H1 (cell line): ENCODE results near the gene IPO11. TPM values are rescaled to one million over a fixed set of nuclear protein-coding genes. Genes with fewer than 3 reads are reported as not detected.

Experiments
- FOSL1 ChIP-seq: IDR thresholded peaks from 2 replicates; pipeline ENCODE4 v1.6.1; 2011; ENCODE audit warnings: mild to moderate bottlenecking, low read depth, low read length, moderate library complexity; ENCODE audit not compliant: insufficient read depth
- polyA plus RNA-seq, 7 experiments: library from polyadenylated mRNA; depleted of rRNA in 3 of 7; stranded (reverse) in 5 of 7; unstranded in 2 of 7; fragments of >200 nt in 5 of 7; fragments of 200-250 nt in 2 of 7; gene quantifications; 1 replicate in 5 of 7; 2 replicates in 1 of 7; 4 replicates in 1 of 7; pipeline versions ENCODE4 v1.2.1 to v1.2.3, GENCODE V29; 2011 to 2013; ENCODE audit warnings: missing spikeins in 2 of 7, mixed read lengths in 2 of 7
- total RNA-seq: library from RNA; stranded (reverse); fragmentation: NEBNext Ultra II Directional; extraction: Animal tissue kit (Norgen Biotek cat#: 25700); gene quantifications from 2 replicates; pipeline ENCODE4 v1.2.1, GENCODE V29; 2021
- TF ChIP-seq, protein P1 (sequence below): fragments of 300-600 bp; sonication (generic); IDR thresholded peaks from 2 replicates; pipeline ENCODE4 v1.7.1; 2012; ENCODE audit warnings: low read length, moderate library complexity, mild to moderate bottlenecking, inconsistent platforms; ENCODE audit not compliant: insufficient replicate concordance

Gene IPO11
- total and polyA plus RNA-seq, 2 of the 8 experiments (the other 6 are each of a cell fraction or from before 2014, with no cell fraction given) = 23.6 to 64.4 TPM

DNA sequence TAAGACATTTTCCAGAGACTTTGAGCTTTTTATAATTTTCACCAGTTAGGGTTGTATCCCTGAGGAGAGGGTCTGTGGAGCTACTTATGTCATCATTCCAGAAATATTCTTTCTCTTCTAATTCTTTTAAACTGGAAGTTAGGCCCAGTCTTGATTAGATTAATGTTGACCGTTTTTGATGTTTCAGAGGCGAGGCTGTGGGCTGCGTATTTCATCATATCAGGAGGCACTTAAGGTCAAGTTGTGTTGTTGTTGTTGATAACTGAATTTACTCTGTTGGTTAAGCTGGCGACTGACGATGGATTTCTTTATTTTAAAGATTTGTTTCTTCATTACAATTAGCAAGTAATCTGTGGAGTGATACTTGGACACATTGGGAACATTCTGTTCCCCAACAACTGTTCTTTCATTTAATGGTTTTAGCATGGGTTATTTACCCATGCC lies 20.1 kb downstream of the IPO11 start (continued):
- TF ChIP-seq, protein P1, sequence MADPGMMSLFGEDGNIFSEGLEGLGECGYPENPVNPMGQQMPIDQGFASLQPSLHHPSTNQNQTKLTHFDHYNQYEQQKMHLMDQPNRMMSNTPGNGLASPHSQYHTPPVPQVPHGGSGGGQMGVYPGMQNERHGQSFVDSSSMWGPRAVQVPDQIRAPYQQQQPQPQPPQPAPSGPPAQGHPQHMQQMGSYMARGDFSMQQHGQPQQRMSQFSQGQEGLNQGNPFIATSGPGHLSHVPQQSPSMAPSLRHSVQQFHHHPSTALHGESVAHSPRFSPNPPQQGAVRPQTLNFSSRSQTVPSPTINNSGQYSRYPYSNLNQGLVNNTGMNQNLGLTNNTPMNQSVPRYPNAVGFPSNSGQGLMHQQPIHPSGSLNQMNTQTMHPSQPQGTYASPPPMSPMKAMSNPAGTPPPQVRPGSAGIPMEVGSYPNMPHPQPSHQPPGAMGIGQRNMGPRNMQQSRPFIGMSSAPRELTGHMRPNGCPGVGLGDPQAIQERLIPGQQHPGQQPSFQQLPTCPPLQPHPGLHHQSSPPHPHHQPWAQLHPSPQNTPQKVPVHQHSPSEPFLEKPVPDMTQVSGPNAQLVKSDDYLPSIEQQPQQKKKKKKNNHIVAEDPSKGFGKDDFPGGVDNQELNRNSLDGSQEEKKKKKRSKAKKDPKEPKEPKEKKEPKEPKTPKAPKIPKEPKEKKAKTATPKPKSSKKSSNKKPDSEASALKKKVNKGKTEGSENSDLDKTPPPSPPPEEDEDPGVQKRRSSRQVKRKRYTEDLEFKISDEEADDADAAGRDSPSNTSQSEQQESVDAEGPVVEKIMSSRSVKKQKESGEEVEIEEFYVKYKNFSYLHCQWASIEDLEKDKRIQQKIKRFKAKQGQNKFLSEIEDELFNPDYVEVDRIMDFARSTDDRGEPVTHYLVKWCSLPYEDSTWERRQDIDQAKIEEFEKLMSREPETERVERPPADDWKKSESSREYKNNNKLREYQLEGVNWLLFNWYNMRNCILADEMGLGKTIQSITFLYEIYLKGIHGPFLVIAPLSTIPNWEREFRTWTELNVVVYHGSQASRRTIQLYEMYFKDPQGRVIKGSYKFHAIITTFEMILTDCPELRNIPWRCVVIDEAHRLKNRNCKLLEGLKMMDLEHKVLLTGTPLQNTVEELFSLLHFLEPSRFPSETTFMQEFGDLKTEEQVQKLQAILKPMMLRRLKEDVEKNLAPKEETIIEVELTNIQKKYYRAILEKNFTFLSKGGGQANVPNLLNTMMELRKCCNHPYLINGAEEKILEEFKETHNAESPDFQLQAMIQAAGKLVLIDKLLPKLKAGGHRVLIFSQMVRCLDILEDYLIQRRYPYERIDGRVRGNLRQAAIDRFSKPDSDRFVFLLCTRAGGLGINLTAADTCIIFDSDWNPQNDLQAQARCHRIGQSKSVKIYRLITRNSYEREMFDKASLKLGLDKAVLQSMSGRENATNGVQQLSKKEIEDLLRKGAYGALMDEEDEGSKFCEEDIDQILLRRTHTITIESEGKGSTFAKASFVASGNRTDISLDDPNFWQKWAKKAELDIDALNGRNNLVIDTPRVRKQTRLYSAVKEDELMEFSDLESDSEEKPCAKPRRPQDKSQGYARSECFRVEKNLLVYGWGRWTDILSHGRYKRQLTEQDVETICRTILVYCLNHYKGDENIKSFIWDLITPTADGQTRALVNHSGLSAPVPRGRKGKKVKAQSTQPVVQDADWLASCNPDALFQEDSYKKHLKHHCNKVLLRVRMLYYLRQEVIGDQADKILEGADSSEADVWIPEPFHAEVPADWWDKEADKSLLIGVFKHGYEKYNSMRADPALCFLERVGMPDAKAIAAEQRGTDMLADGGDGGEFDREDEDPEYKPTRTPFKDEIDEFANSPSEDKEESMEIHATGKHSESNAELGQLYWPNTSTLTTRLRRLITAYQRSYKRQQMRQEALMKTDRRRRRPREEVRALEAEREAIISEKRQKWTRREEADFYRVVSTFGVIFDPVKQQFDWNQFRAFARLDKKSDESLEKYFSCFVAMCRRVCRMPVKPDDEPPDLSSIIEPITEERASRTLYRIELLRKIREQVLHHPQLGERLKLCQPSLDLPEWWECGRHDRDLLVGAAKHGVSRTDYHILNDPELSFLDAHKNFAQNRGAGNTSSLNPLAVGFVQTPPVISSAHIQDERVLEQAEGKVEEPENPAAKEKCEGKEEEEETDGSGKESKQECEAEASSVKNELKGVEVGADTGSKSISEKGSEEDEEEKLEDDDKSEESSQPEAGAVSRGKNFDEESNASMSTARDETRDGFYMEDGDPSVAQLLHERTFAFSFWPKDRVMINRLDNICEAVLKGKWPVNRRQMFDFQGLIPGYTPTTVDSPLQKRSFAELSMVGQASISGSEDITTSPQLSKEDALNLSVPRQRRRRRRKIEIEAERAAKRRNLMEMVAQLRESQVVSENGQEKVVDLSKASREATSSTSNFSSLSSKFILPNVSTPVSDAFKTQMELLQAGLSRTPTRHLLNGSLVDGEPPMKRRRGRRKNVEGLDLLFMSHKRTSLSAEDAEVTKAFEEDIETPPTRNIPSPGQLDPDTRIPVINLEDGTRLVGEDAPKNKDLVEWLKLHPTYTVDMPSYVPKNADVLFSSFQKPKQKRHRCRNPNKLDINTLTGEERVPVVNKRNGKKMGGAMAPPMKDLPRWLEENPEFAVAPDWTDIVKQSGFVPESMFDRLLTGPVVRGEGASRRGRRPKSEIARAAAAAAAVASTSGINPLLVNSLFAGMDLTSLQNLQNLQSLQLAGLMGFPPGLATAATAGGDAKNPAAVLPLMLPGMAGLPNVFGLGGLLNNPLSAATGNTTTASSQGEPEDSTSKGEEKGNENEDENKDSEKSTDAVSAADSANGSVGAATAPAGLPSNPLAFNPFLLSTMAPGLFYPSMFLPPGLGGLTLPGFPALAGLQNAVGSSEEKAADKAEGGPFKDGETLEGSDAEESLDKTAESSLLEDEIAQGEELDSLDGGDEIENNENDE = no peak
- TF ChIP-seq FOSL1 = no peak
